Astrocyte (in vitro differentiated cells and primary cell): ENCODE measurements around the gene AANAT. TPM values are rescaled to one million over a fixed set of nuclear protein-coding genes. Genes with fewer than 3 reads are reported as not detected.

Source experiments
- DNase-seq: peaks from one replicate; pipeline ENCODE4 v3.0.0-alpha.2; 2010; ENCODE audit warnings: low read depth
- FAIRE-seq: peaks from 2 replicates; lab custom pipeline; 2011; peaks lifted over from hg19 to GRCh38; lab: Jason Lieb, UNC
- H2AFZ ChIP-seq: 2 replicates; pipeline ENCODE4 v1.6.0; 2012; ENCODE audit warnings: low read depth, low read length, inconsistent platforms
- H3K27ac ChIP-seq: 2 replicates; pipeline ENCODE4 v1.5.1; 2011; ENCODE audit warnings: low read depth, low read length, inconsistent platforms
- H3K27me3 ChIP-seq: 2 replicates; pipeline ENCODE4 v1.6.0; 2011; ENCODE audit warnings: low read length, inconsistent platforms; ENCODE audit not compliant: insufficient read depth
- H3K36me3 ChIP-seq: 2 replicates; pipeline ENCODE4 v1.5.1; 2011; ENCODE audit warnings: low read length, inconsistent platforms; ENCODE audit not compliant: insufficient read depth
- H3K4me1 ChIP-seq: 2 replicates; pipeline ENCODE4 v1.5.1; 2011; ENCODE audit warnings: low read length, inconsistent platforms; ENCODE audit not compliant: insufficient read depth
- H3K4me2 ChIP-seq: 2 replicates; pipeline ENCODE4 v1.6.0; 2012; ENCODE audit warnings: low read length, inconsistent platforms
- H3K4me3 ChIP-seq: 2 replicates; pipeline ENCODE4 v1.5.1; 2011; ENCODE audit warnings: low read depth, mild to moderate bottlenecking, low read length, inconsistent platforms; ENCODE audit not compliant: insufficient read depth
- H3K79me2 ChIP-seq: 2 replicates; pipeline ENCODE4 v1.6.0; 2012; ENCODE audit warnings: mild to moderate bottlenecking, low read length, inconsistent platforms; ENCODE audit not compliant: insufficient read depth
- H3K9ac ChIP-seq: 2 replicates; pipeline ENCODE4 v1.6.0; 2012; ENCODE audit warnings: mild to moderate bottlenecking, low read length, inconsistent platforms
- H3K9me3 ChIP-seq: 2 replicates; pipeline ENCODE4 v1.5.1; 2012; ENCODE audit warnings: low read depth, mild to moderate bottlenecking, low read length, inconsistent platforms; ENCODE audit not compliant: insufficient read depth
- H4K20me1 ChIP-seq: 2 replicates; pipeline ENCODE4 v1.6.0; 2012; ENCODE audit warnings: low read length, inconsistent platforms; ENCODE audit not compliant: insufficient read depth
- H3K27ac Mint-ChIP-seq: one replicate; pipeline ENCODE4 v1.8.0; 2021; ENCODE audit warnings: mild to moderate bottlenecking, mixed read lengths; ENCODE audit not compliant: unreplicated experiment
- H3K27me3 Mint-ChIP-seq: one replicate; pipeline ENCODE4 v1.8.0; 2021; ENCODE audit warnings: low read depth, mixed read lengths; ENCODE audit not compliant: unreplicated experiment
- H3K36me3 Mint-ChIP-seq: one replicate; pipeline ENCODE4 v1.8.0; 2021; ENCODE audit warnings: low read depth, mixed read lengths; ENCODE audit not compliant: unreplicated experiment
- H3K4me1 Mint-ChIP-seq: one replicate; pipeline ENCODE4 v1.8.0; 2021; ENCODE audit warnings: low read depth, mixed read lengths; ENCODE audit not compliant: unreplicated experiment
- H3K4me3 Mint-ChIP-seq: one replicate; pipeline ENCODE4 v1.8.0; 2021; ENCODE audit warnings: mild to moderate bottlenecking, moderate library complexity, mixed read lengths; ENCODE audit not compliant: unreplicated experiment
- H3K9me3 Mint-ChIP-seq: one replicate; pipeline ENCODE4 v1.8.0; 2021; ENCODE audit warnings: mild to moderate bottlenecking, mixed read lengths; ENCODE audit not compliant: unreplicated experiment
- EZH2 ChIP-seq: IDR thresholded peaks from 2 replicates; pipeline ENCODE4 v1.6.1; 2012; ENCODE audit warnings: mild to moderate bottlenecking, low read length, inconsistent platforms; ENCODE audit not compliant: insufficient read depth
- total RNA-seq: library from RNA; stranded (reverse); gene quantifications from 2 replicates; pipeline ENCODE4 v1.2.1, GENCODE V29; 2021
- TF ChIP-seq, protein P1 (sequence below): IDR thresholded peaks from 2 replicates; pipeline ENCODE4 v1.5.1; 2011; ENCODE audit warnings: low read depth, mild to moderate bottlenecking, inconsistent platforms, low read length, moderate library complexity; ENCODE audit not compliant: insufficient read depth

AANAT gene
- total RNA-seq, 1 donor from 2014 or later: not detected

DNA sequence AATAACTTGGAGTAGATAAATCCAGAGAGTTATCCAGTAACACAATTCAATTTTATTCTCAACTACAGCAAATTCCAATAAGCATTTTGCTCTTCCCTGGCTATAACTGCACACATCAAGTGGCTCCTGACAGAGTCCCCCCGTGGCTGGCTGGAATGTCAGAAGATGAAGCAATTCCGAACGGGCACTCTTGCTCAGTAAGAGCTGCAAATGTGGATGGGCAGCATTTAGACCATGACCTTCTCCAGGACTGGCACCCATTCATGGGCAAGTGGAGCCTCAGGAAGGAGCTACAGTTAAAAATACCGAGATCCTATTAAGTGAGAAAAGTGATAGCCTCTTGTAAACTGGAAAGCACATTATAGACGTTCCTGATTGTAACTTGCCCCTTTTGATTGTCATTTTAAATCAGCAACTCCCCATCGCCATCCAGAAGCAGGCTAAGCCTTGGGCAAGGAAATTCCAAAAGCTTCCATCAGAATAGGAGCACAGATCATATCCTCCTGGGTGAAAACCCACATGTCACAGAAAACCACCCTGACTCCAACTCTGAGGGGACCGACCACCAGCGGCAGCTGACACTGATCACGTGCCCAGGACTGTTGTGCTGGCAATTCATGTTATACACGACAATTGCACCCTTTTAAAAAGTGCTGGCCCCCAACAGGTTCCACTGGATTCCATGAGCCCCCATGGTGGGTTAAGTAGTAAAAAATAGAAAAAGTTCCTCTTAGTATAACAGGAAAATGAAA lies 21.5 kb upstream of the AANAT start:
- Histone ChIP-seq H3K79me2 (peaks cover 97% of the 10 kb centered on the region), H3K36me3 (no peaks in the 10 kb centered on the region), H2AFZ (no peak overlapping the region), H4K20me1 (peaks cover 94% of the 10 kb centered on the region), H3K4me1 (peaks cover 49% of the 10 kb centered on the region), H3K27me3 (no peaks in the 10 kb centered on the region), H3K4me3 (peak overlapping the region; percentile 45), H3K27ac (peak overlapping the region; percentile 60), H3K9me3 (no peaks in the 10 kb centered on the region), H3K4me2 (peak overlapping the region; percentile 78), H3K9ac (peak overlapping the region; percentile 49)
- H3K27me3 Mint-ChIP-seq: no peaks in the 10 kb centered on the region
- no peak for DNase-seq
- H3K36me3 Mint-ChIP-seq: peaks cover 2% of the 10 kb centered on the region
- H3K4me1 Mint-ChIP-seq: peaks cover 68% of the 10 kb centered on the region
- TF ChIP-seq, protein P1, sequence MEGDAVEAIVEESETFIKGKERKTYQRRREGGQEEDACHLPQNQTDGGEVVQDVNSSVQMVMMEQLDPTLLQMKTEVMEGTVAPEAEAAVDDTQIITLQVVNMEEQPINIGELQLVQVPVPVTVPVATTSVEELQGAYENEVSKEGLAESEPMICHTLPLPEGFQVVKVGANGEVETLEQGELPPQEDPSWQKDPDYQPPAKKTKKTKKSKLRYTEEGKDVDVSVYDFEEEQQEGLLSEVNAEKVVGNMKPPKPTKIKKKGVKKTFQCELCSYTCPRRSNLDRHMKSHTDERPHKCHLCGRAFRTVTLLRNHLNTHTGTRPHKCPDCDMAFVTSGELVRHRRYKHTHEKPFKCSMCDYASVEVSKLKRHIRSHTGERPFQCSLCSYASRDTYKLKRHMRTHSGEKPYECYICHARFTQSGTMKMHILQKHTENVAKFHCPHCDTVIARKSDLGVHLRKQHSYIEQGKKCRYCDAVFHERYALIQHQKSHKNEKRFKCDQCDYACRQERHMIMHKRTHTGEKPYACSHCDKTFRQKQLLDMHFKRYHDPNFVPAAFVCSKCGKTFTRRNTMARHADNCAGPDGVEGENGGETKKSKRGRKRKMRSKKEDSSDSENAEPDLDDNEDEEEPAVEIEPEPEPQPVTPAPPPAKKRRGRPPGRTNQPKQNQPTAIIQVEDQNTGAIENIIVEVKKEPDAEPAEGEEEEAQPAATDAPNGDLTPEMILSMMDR: no peak
- no peak for TF ChIP-seq EZH2
- H3K4me3 Mint-ChIP-seq: peak overlapping the region; percentile 69
- H3K9me3 Mint-ChIP-seq: no peaks in the 10 kb centered on the region
- FAIRE-seq: no peak
- H3K27ac Mint-ChIP-seq: peak overlapping the region; percentile 81

DNA sequence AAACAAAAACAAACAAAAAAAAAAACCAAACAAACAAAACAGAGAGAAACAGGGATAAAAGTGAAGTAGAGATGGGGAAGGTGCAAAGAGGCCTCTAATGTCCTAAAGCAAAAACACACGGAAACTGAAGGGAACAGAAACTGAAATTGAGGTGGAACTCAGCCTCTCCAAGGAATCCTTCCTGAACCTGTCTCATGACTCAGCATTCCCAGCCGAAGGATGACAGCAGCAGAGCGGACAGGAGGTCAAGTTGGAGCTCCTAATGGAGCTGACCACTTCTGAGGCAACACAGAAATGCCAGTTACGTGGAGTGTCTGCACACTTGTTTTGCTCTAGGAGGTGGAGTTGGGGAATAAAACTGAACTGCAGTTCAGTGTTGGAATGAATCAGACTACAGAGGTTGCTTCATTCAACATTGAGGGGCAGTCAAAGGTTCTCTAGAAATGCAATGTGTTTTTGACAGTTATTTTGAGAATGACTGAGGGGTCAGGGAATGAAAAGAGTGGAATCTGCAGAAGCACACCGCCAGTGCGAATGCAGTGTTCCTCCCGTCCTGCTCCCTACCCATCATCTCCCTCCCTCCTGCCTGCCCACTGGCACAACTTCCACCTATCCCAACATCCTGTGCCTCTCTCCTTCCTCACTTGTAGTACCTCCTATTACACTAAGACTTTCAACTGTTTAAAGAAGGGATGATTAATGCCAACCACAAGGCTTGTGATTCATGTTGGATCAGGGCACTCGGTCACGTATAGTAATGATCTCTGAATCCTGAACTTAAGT lies 20.8 kb upstream of the AANAT start:
- Mint-ChIP-seq H3K27me3 (no peaks in the 10 kb centered on the region), H3K9me3 (no peaks in the 10 kb centered on the region), H3K4me1 (peaks cover 69% of the 10 kb centered on the region), H3K27ac (peak overlapping the region; percentile 81), H3K36me3 (peaks cover 2% of the 10 kb centered on the region), H3K4me3 (peak overlapping the region; percentile 69)
- DNase-seq: peak; percentile 90
- H4K20me1 ChIP-seq: peaks cover 94% of the 10 kb centered on the region
- no peak for FAIRE-seq
- H3K9me3 ChIP-seq: no peaks in the 10 kb centered on the region
- TF ChIP-seq, protein P1: no peak
- TF ChIP-seq EZH2: no peak
- H3K36me3 ChIP-seq: no peaks in the 10 kb centered on the region
- H3K4me2 ChIP-seq: peak overlapping the region; percentile 78
- H3K4me1 ChIP-seq: peaks cover 55% of the 10 kb centered on the region
- H3K79me2 ChIP-seq: peaks cover 97% of the 10 kb centered on the region
- peak overlapping the region; percentile 60 for H3K27ac ChIP-seq
- H3K4me3 ChIP-seq: peak overlapping the region; percentile 45
- H3K27me3 ChIP-seq: no peaks in the 10 kb centered on the region
- H3K9ac ChIP-seq: peak overlapping the region; percentile 49
- no peak overlapping the region for H2AFZ ChIP-seq
